CD4-positive, alpha-beta memory T cell (primary cell): Measurements from ENCODE around the gene FAM222B. TPM values are rescaled to one million over a fixed set of nuclear protein-coding genes. Genes with fewer than 3 reads are reported as not detected.

Experiments
- CTCF ChIA-PET: fragments of 350-600 bp; sonication (Branson Sonifier 250); formaldehyde crosslinking; loops from one replicate; lab custom pipeline; 2021; ENCODE audit warnings: inconsistent platforms; ENCODE audit not compliant: partially characterized antibody; lab: Charles Lee
- POLR2A ChIA-PET: fragments of 350-600 bp; sonication (Branson Sonifier 250); formaldehyde crosslinking; loops from one replicate; lab custom pipeline; 2021; ENCODE audit not compliant: partially characterized antibody; lab: Charles Lee
- DNase-seq, 5 donors: peaks; one replicate each; pipeline versions ENCODE4 v3.0.0 to v3.0.0-alpha.2; 2020 to 2022; ENCODE audit warnings: mixed read lengths in 1 of 5
- H3K27ac ChIP-seq: one replicate; pipeline ENCODE4 v1.7.0; 2013; ENCODE audit warnings: low read depth, low read length
- H3K27me3 ChIP-seq: 2 replicates; pipeline ENCODE4 v1.7.0; 2013; ENCODE audit warnings: mild to moderate bottlenecking, low read length, moderate library complexity; ENCODE audit not compliant: insufficient read depth
- H3K36me3 ChIP-seq: 2 replicates; pipeline ENCODE4 v1.7.0; 2013; ENCODE audit warnings: mild to moderate bottlenecking, low read length, moderate library complexity; ENCODE audit not compliant: insufficient read depth
- H3K4me1 ChIP-seq: 2 replicates; pipeline ENCODE4 v1.7.0; 2013; ENCODE audit warnings: mild to moderate bottlenecking, low read length, moderate library complexity; ENCODE audit not compliant: insufficient read depth
- H3K4me3 ChIP-seq, 2 donors: one replicate each; pipeline ENCODE4 v1.7.0; 2013; ENCODE audit warnings: low read length in 2 of 2, mild to moderate bottlenecking in 1 of 2
- H3K9me3 ChIP-seq, 2 donors: one replicate each; pipeline ENCODE4 v1.7.0; 2013; ENCODE audit warnings: low read length in 2 of 2, control low read depth in 1 of 2; ENCODE audit not compliant: control insufficient read depth in 1 of 2
- H3K27ac Mint-ChIP-seq, 7 donors: one replicate each; pipeline ENCODE4 v1.8.0; 2020 to 2021; ENCODE audit warnings: mixed read lengths in 7 of 7, mild to moderate bottlenecking in 6 of 7, inconsistent platforms in 3 of 7, moderate library complexity in 3 of 7
- H3K27me3 Mint-ChIP-seq, 2 donors: one replicate each; pipeline ENCODE4 v1.8.0; 2020 to 2021; ENCODE audit warnings: mixed read lengths in 2 of 2
- H3K36me3 Mint-ChIP-seq, 2 donors: one replicate each; pipeline ENCODE4 v1.8.0; 2020 to 2021; ENCODE audit warnings: mixed read lengths in 2 of 2, inconsistent platforms in 1 of 2, mild to moderate bottlenecking in 1 of 2
- H3K4me1 Mint-ChIP-seq, 4 donors: one replicate each; pipeline ENCODE4 v1.8.0; 2020 to 2021; ENCODE audit warnings: mixed read lengths in 4 of 4, mild to moderate bottlenecking in 1 of 4
- H3K4me3 Mint-ChIP-seq, 8 donors: one replicate each; pipeline ENCODE4 v1.8.0; 2020 to 2021; ENCODE audit warnings: mixed read lengths in 8 of 8, mild to moderate bottlenecking in 7 of 8, moderate library complexity in 6 of 8, inconsistent platforms in 3 of 8
- H3K9me3 Mint-ChIP-seq, 8 donors: one replicate each; pipeline ENCODE4 v1.8.0; 2020 to 2021; ENCODE audit warnings: mixed read lengths in 8 of 8, mild to moderate bottlenecking in 5 of 8, inconsistent platforms in 3 of 8, moderate library complexity in 1 of 8
- intact Hi-C: fragments of 100-400 bp; cut with micrococcal nuclease; formaldehyde crosslinking; loops from one replicate; pipeline ENCODE4 v1.15.1; 2023
- polyA plus RNA-seq, 2 donors: library from polyadenylated mRNA; unstranded; fragments of 300-500 nt; fragmentation: Illumina TruSeq; gene quantifications; one replicate each; pipeline ENCODE4 v1.2.3, GENCODE V29; 2021
- total RNA-seq, 2 experiments: library from RNA; stranded (reverse); gene quantifications; one replicate each; pipeline ENCODE4 v1.2.3, GENCODE V29; 2021

FAM222B gene
- total RNA-seq (10 to 100 TPM; 19.0 to 23.0 TPM), polyA plus RNA-seq (10 to 100 TPM in 1 of 2 donors, 1 to 10 TPM in 1; 7.9 to 23.2 TPM)

GRCh38 chr17:28842282-28843012 is at the start of gene FAM222B:
Gene FAM222B (minus strand): TSS chr17:28842790. CDS start chr17:28766667, 76,123 bp downstream.
- ChIA-PET CTCF (interaction anchor here (0.6 to 3.0 kb wide), 13 partner anchors 8 to 528 kb away, joined by 3 to 23 read pairs (median 6); partner anchors contain the start of genes FLOT2 and TLCD1), POLR2A (interaction anchor here (0.9 to 2.4 kb wide), 24 partner anchors 10 to 452 kb away, joined by 3 to 13 read pairs (median 4); partner anchors contain the start of genes DHRS13, ERAL1, FLOT2 and NUFIP2)
- H3K9me3 ChIP-seq, result no peaks in the 10 kb centered on the region
- no peaks in the 10 kb centered on the region for H3K27me3 Mint-ChIP-seq
- H3K27ac ChIP-seq, result peak within 1 kb of the TSS; percentile 84
- intact Hi-C loops, result loop anchor here (1.0 to 2.0 kb wide), 4 partner anchors 30 to 108 kb away; partner anchors contain the start of genes DHRS13 and PHF12
- H3K9me3 Mint-ChIP-seq, result no peaks in the 10 kb centered on the region
- peak within 1 kb of the TSS; percentile 93 to 100 (median 98) for H3K4me3 Mint-ChIP-seq
- no peaks in the 10 kb centered on the region for H3K36me3 ChIP-seq
- H3K4me3 ChIP-seq, result peak within 1 kb of the TSS; percentile 55 to 87
- peaks cover 25% of the 10 kb centered on the region for H3K4me1 ChIP-seq
- DNase-seq, result peak; percentile 85 to 87 (median 87)
- H3K27ac Mint-ChIP-seq, result peak within 1 kb of the TSS; percentile 93 to 99 (median 98)
- H3K4me1 Mint-ChIP-seq, result peaks cover 15 to 26% (median 21%) of the 10 kb centered on the region in 4 donors
- no peaks in the 10 kb centered on the region for H3K27me3 ChIP-seq
- H3K36me3 Mint-ChIP-seq, result peaks cover 0 to 9% of the 10 kb centered on the region in 2 donors

- H3K4me3 Mint-ChIP-seq, result peak overlapping the region in 4 of 8 donors; percentile 24 to 57 (median 43)
- H3K4me1 Mint-ChIP-seq, result peaks cover 37 to 77% (median 57%) of the 10 kb centered on the region in 4 donors
- no peaks in the 10 kb centered on the region for H3K27me3 ChIP-seq
- H3K9me3 ChIP-seq, result no peaks in the 10 kb centered on the region
- intact Hi-C loops, result no loop called here
- no peaks in the 10 kb centered on the region for H3K9me3 Mint-ChIP-seq
- peaks cover 57% of the 10 kb centered on the region for H3K4me1 ChIP-seq
- peaks cover 9% of the 10 kb centered on the region for H3K36me3 ChIP-seq
- no peak for DNase-seq
- H3K36me3 Mint-ChIP-seq, result peaks cover 8 to 37% of the 10 kb centered on the region in 2 donors
- no peak overlapping the region for H3K4me3 ChIP-seq
- no peaks in the 10 kb centered on the region for H3K27me3 Mint-ChIP-seq
- H3K27ac ChIP-seq, result no peak overlapping the region
- ChIA-PET CTCF (interaction anchor here (0.7 to 2.5 kb wide), 5 partner anchors 11 to 165 kb away, joined by 3 to 19 read pairs (median 10); partner anchors contain the start of genes DHRS13, NEK8 and TLCD1), POLR2A (interaction anchor here (0.7 to 4.9 kb wide), 9 partner anchors 10 to 80 kb away, joined by 3 to 40 read pairs (median 5); partner anchors contain the start of genes DHRS13, FAM222B and PHF12)
- peak overlapping the region in 6 of 7 donors; percentile 80 to 94 (median 88) for H3K27ac Mint-ChIP-seq
Measured at GRCh38 chr17:28892024-28892423, 49.4 kb upstream of the FAM222B start.

- no peak for DNase-seq
- POLR2A ChIA-PET, result interaction anchor here (1.0 to 4.9 kb wide), 5 partner anchors 10 to 59 kb away, joined by 3 to 40 read pairs (median 5); partner anchors contain the start of genes DHRS13, FAM222B and PHF12
- intact Hi-C loops, result no loop called here
- H3K36me3 ChIP-seq, result peaks cover 16% of the 10 kb centered on the region
- peak overlapping the region in 5 of 8 donors; percentile 44 to 57 (median 52) for H3K4me3 Mint-ChIP-seq
- H3K9me3 ChIP-seq, result no peaks in the 10 kb centered on the region
- no peaks in the 10 kb centered on the region for H3K27me3 ChIP-seq
- CTCF ChIA-PET, result interaction anchor here (1.5 to 1.7 kb wide), 3 partner anchors 11 to 62 kb away, joined by 3 to 5 read pairs (median 4); no protein-coding TSS in a partner anchor
- no peaks in the 10 kb centered on the region for H3K9me3 Mint-ChIP-seq
- H3K36me3 Mint-ChIP-seq, result peaks cover 8 to 36% of the 10 kb centered on the region in 2 donors
- H3K27ac ChIP-seq, result no peak overlapping the region
- peaks cover 53% of the 10 kb centered on the region for H3K4me1 ChIP-seq
- H3K27ac Mint-ChIP-seq, result peak overlapping the region; percentile 31 to 94 (median 82)
- peaks cover 36 to 70% (median 51%) of the 10 kb centered on the region in 4 donors for H3K4me1 Mint-ChIP-seq
- H3K27me3 Mint-ChIP-seq, result no peaks in the 10 kb centered on the region
- no peak overlapping the region for H3K4me3 ChIP-seq
Measured at GRCh38 chr17:28891201-28891600, 48.6 kb upstream of the FAM222B start.

GRCh38 chr17:28889996-28890395 is 47.4 kb upstream of the FAM222B start:
- Histone ChIP-seq H3K36me3 (peaks cover 28% of the 10 kb centered on the region), H3K27ac (no peak overlapping the region), H3K4me1 (peaks cover 42% of the 10 kb centered on the region), H3K27me3 (no peaks in the 10 kb centered on the region), H3K9me3 (no peaks in the 10 kb centered on the region), H3K4me3 (no peak overlapping the region)
- Mint-ChIP-seq H3K9me3 (no peaks in the 10 kb centered on the region), H3K27me3 (no peaks in the 10 kb centered on the region), H3K4me3 (no peak overlapping the region), H3K4me1 (peaks cover 27 to 66% (median 43%) of the 10 kb centered on the region in 4 donors), H3K27ac (peak overlapping the region in 5 of 7 donors; percentile 17 to 62 (median 36)), H3K36me3 (peaks cover 11 to 43% of the 10 kb centered on the region in 2 donors)
- ChIA-PET POLR2A (interaction anchor here (1.5 to 4.9 kb wide), 3 partner anchors 12 to 60 kb away, joined by 3 to 40 read pairs (median 30); partner anchors contain the start of genes DHRS13 and PHF12), CTCF (interaction anchor here (0.6 to 1.7 kb wide), 5 partner anchors 12 to 90 kb away, joined by 3 to 5 read pairs (median 3); no protein-coding TSS in a partner anchor)
- no peak for DNase-seq
- intact Hi-C loops, result no loop called here

- peaks cover 19 to 53% of the 10 kb centered on the region in 2 donors for H3K36me3 Mint-ChIP-seq
- H3K4me1 ChIP-seq, result peaks cover 33% of the 10 kb centered on the region
- H3K27ac ChIP-seq, result no peak overlapping the region
- POLR2A ChIA-PET, result interaction anchor here (0.7 to 2.3 kb wide), 2 partner anchors 14 to 231 kb away, joined by 3 to 6 read pairs; partner anchors contain the start of gene DHRS13
- H3K9me3 ChIP-seq, result no peaks in the 10 kb centered on the region
- H3K27me3 ChIP-seq, result no peaks in the 10 kb centered on the region
- intact Hi-C loops, result no loop called here
- no peak overlapping the region for H3K4me3 ChIP-seq
- CTCF ChIA-PET, result interaction anchor here (1.1 to 1.3 kb wide), 2 partner anchors 15 to 125 kb away, joined by 3 to 6 read pairs; no protein-coding TSS in a partner anchor
- no peaks in the 10 kb centered on the region for H3K27me3 Mint-ChIP-seq
- H3K36me3 ChIP-seq, result peaks cover 40% of the 10 kb centered on the region
- H3K4me1 Mint-ChIP-seq, result peaks cover 24 to 60% (median 39%) of the 10 kb centered on the region in 4 donors
- no peaks in the 10 kb centered on the region for H3K9me3 Mint-ChIP-seq
- no peak overlapping the region for H3K4me3 Mint-ChIP-seq
- no peak for DNase-seq
- H3K27ac Mint-ChIP-seq, result peak overlapping the region in 4 of 7 donors; percentile 6 to 42 (median 24)
Measured at GRCh38 chr17:28888832-28889231, 46.2 kb upstream of the FAM222B start.

GRCh38 chr17:28887871-28888471 is 45.4 kb upstream of the FAM222B start:
- DNase-seq, result no peak
- H3K9me3 ChIP-seq, result no peaks in the 10 kb centered on the region
- ChIA-PET CTCF (interaction anchor here (1.1 kb wide), 1 partner anchor 124 kb away, joined by 6 read pairs; no protein-coding TSS in a partner anchor), POLR2A (interaction anchor here (1.6 to 2.3 kb wide), 2 partner anchors 9 to 15 kb away, joined by 5 to 6 read pairs; partner anchors contain the start of genes DHRS13 and FLOT2)
- H3K4me3 Mint-ChIP-seq, result no peak overlapping the region
- peaks cover 25% of the 10 kb centered on the region for H3K4me1 ChIP-seq
- H3K27ac ChIP-seq, result no peak overlapping the region
- no peak overlapping the region for H3K4me3 ChIP-seq
- H3K36me3 Mint-ChIP-seq, result peaks cover 20 to 49% of the 10 kb centered on the region in 2 donors
- H3K4me1 Mint-ChIP-seq, result peaks cover 17 to 52% (median 31%) of the 10 kb centered on the region in 4 donors
- peak overlapping the region in 2 of 7 donors; percentile 46 to 57 for H3K27ac Mint-ChIP-seq
- H3K27me3 Mint-ChIP-seq, result no peaks in the 10 kb centered on the region
- intact Hi-C loops, result no loop called here
- no peaks in the 10 kb centered on the region for H3K9me3 Mint-ChIP-seq
- peaks cover 49% of the 10 kb centered on the region for H3K36me3 ChIP-seq
- no peaks in the 10 kb centered on the region for H3K27me3 ChIP-seq
